Uterus (tissue), 4 donors: Measurements from ENCODE around the gene ARHGEF7. TPM values are rescaled to one million over a fixed set of nuclear protein-coding genes. Genes with fewer than 3 reads are reported as not detected.

Source experiments
- DNase-seq, 2 donors: peaks; one replicate each; pipeline ENCODE4 v3.0.0-alpha.2; 2019 to 2020
- H3K27ac ChIP-seq, 2 donors: fragments of 200-600 bp; sonication (generic); 1 replicate in 1 of 2; 2 replicates in 1 of 2; pipeline ENCODE4 v1.5.1; 2016 to 2018
- H3K27me3 ChIP-seq, 2 donors: fragments of 200-600 bp; sonication (generic); one replicate each; pipeline ENCODE4 v1.5.1; 2018 to 2019; ENCODE audit warnings: control low read depth in 1 of 2
- H3K36me3 ChIP-seq, 2 donors: fragments of 200-600 bp; sonication (generic); one replicate each; pipeline ENCODE4 v1.5.1; 2019; ENCODE audit warnings: control low read depth in 1 of 2
- H3K4me1 ChIP-seq, 2 donors: fragments of 200-600 bp; sonication (generic); one replicate each; pipeline ENCODE4 v1.5.1; 2018 to 2019; ENCODE audit warnings: control low read depth in 1 of 2
- H3K4me3 ChIP-seq, 2 donors: fragments of 200-600 bp; sonication (generic); 1 replicate in 1 of 2; 2 replicates in 1 of 2; pipeline ENCODE4 v1.5.1; 2018 to 2019; ENCODE audit warnings: mild to moderate bottlenecking in 1 of 2
- H3K9me3 ChIP-seq, 2 donors: fragments of 200-600 bp; sonication (generic); one replicate each; pipeline ENCODE4 v1.5.1; 2019; ENCODE audit warnings: control low read depth in 1 of 2
- CTCF ChIP-seq, 4 experiments: fragments of 200-600 bp in 2 of 4; fragments of 450-650 bp in 2 of 4; sonication (generic) in 2 of 4; IDR thresholded peaks; one replicate each; pipeline ENCODE4 v1.5.1; 2016 to 2019; ENCODE audit warnings: antibody characterized with exemption in 4 of 4, mild to moderate bottlenecking in 2 of 4, moderate library complexity in 1 of 4
- POLR2A ChIP-seq, 2 donors: fragments of 450-650 bp; IDR thresholded peaks; one replicate each; pipeline ENCODE4 v1.6.1; 2016; ENCODE audit warnings: antibody characterized with exemption in 2 of 2, mild to moderate bottlenecking in 1 of 2, moderate library complexity in 1 of 2
- intact Hi-C: fragments of 100-400 bp; cut with DNase I; formaldehyde crosslinking; loops from one replicate; pipeline ENCODE4 v1.15.1; 2023; ENCODE audit warnings: low total_unique reads
- total RNA-seq, 4 donors: library from RNA; depleted of rRNA in 3 of 4; stranded (reverse); fragments of >200 nt in 3 of 4; gene quantifications; one replicate each; pipeline versions ENCODE4 v1.1.0 to v1.2.4, GENCODE V29; 2014 to 2023
- donor health status: DM: yes; HTN: yes; CAD: no.

The ARHGEF7 gene
- total RNA-seq, 4 donors from 2014 or later, result 42.6 to 152 (median 127) TPM

GRCh38 chr13:111278743-111279652, 163.9 kb downstream of the ARHGEF7 start:
- intact Hi-C loops, result no loop called here
- H3K27me3 ChIP-seq, result no peaks in the 10 kb centered on the region

DNA sequence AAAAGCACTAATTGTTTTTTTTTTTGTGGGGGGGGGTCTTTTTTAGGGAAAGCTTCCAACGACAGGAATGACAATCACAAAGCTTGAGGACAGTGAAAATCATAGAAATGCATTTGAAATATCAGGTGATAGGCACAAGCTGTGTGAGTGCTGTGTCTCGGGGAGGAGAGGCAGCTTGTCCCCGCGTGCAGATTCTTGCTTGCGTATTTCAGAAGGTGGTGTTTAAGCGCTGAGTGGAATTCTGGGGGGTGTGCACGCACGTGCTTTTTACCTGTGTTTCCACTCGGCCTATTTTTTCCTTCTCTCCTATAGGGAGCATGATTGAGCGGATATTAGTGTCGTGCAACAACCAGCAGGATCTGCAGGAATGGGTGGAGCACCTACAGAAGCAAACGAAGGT, 165.1 kb downstream of the ARHGEF7 start:
- H3K27me3 ChIP-seq, result no peaks in the 10 kb centered on the region
- intact Hi-C loops, result no loop called here
- no peaks in the 10 kb centered on the region for H3K9me3 ChIP-seq
- no peaks in the 10 kb centered on the region for H3K36me3 ChIP-seq
- H3K4me3 ChIP-seq, result no peak overlapping the region
- H3K4me1 ChIP-seq, result no peaks in the 10 kb centered on the region
- peak overlapping the region; percentile 55 to 90 for H3K27ac ChIP-seq
- TF ChIP-seq CTCF (IDR thresholded peaks at IDR 0.05) (no peak), POLR2A (IDR thresholded peaks at IDR 0.05) (no peak)
- DNase-seq, result no peak

More at GRCh38 chr13:111278743-111279652, 163.9 kb downstream of the ARHGEF7 start:
- Histone ChIP-seq H3K27ac (peak overlapping the region in 1 of 2 donors; percentile 36), H3K4me1 (no peaks in the 10 kb centered on the region), H3K36me3 (no peaks in the 10 kb centered on the region), H3K9me3 (no peaks in the 10 kb centered on the region), H3K4me3 (no peak overlapping the region)
- DNase-seq, result no peak
- TF ChIP-seq CTCF (IDR thresholded peaks at IDR 0.05), result no peak
- TF ChIP-seq POLR2A (IDR thresholded peaks at IDR 0.05), result no peak

GRCh38 chr13:111280681-111281585, 165.8 kb downstream of the ARHGEF7 start:
- Histone ChIP-seq H3K4me1 (no peaks in the 10 kb centered on the region), H3K27ac (peak overlapping the region; percentile 73 to 90), H3K27me3 (no peaks in the 10 kb centered on the region), H3K9me3 (no peaks in the 10 kb centered on the region), H3K36me3 (no peaks in the 10 kb centered on the region), H3K4me3 (no peak overlapping the region)
- DNase-seq, result no peak
- TF ChIP-seq CTCF (IDR thresholded peaks at IDR 0.05) (no peak), POLR2A (IDR thresholded peaks at IDR 0.05) (no peak)
- intact Hi-C loops, result no loop called here

DNA sequence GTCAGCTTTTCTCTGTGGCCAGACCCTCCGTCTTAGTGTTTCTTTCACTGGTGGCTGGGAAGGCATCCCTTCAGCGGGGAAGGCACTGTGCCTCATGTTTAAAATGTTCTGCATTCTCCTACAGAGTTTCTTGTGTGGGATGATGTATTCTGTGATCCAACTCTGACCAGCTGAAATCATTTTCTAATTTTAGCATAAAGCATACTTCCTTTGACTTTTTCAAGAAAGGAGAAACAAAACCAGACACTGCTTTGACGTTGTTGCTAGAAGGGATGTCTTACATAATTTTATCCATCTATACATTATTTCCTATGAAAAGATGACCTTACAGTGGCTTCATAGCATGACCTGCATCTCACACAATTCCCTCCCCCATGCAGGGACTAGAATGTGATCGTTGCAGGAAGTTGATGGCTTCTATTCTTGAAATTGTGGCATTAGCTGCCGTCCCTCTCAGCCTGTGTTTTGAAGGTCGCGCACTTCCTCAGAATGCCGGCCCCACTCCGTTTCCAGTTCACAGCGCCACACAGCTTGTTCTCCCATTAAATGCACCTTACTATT, 166.7 kb downstream of the ARHGEF7 start:
- Histone ChIP-seq H3K4me3 (no peak overlapping the region), H3K4me1 (no peaks in the 10 kb centered on the region), H3K36me3 (no peaks in the 10 kb centered on the region), H3K27ac (peak overlapping the region; percentile 73 to 90), H3K9me3 (no peaks in the 10 kb centered on the region), H3K27me3 (no peaks in the 10 kb centered on the region)
- no peak for DNase-seq
- intact Hi-C loops, result no loop called here
- TF ChIP-seq CTCF (IDR thresholded peaks at IDR 0.05), result no peak
